Fibroblast of lung (primary cell): ENCODE data around the gene PCGF3. TPM values are rescaled to one million over a fixed set of nuclear protein-coding genes. Genes with fewer than 3 reads are reported as not detected.

Source experiments
- DNase-seq, 2 donors: peaks; one replicate each; pipeline versions ENCODE4 v3.0.0 to v3.0.0-alpha.2; 2010; ENCODE audit warnings: low read depth in 2 of 2
- H2AFZ ChIP-seq: 2 replicates; pipeline ENCODE4 v1.5.1; 2012; ENCODE audit warnings: low read length, control low read depth, inconsistent platforms
- H3K27ac ChIP-seq: 2 replicates; pipeline ENCODE4 v1.5.1; 2011; ENCODE audit warnings: low read length, control low read depth; ENCODE audit not compliant: insufficient read depth
- H3K27me3 ChIP-seq: 2 replicates; pipeline ENCODE4 v1.5.1; 2011; ENCODE audit warnings: mild to moderate bottlenecking, low read length; ENCODE audit not compliant: control insufficient read depth, insufficient read depth
- H3K36me3 ChIP-seq: 2 replicates; pipeline ENCODE4 v1.5.1; 2011; ENCODE audit warnings: low read length; ENCODE audit not compliant: control insufficient read depth, insufficient read depth
- H3K4me1 ChIP-seq: 2 replicates; pipeline ENCODE4 v1.5.1; 2011; ENCODE audit warnings: low read length; ENCODE audit not compliant: control insufficient read depth, insufficient read depth; ENCODE audit errors: extremely low read depth
- H3K4me2 ChIP-seq: 2 replicates; pipeline ENCODE4 v1.5.1; 2011; ENCODE audit warnings: low read length, control low read depth; ENCODE audit not compliant: insufficient read depth; ENCODE audit errors: extremely low read depth
- H3K4me3 ChIP-seq, 4 experiments: fragments of 200-600 bp in 1 of 4; sonication (generic) in 1 of 4; replicated peaks in 1 of 4; 2 replicates each; pipeline ENCODE4 v1.5.1; 2011 to 2016; ENCODE audit warnings: low read length in 4 of 4, low read depth in 3 of 4, mild to moderate bottlenecking in 3 of 4, control low read depth in 2 of 4, inconsistent platforms in 1 of 4, mixed read lengths in 1 of 4; ENCODE audit not compliant: insufficient read depth in 1 of 4; ENCODE audit errors: control extremely low read depth in 1 of 4
- H3K79me2 ChIP-seq: 2 replicates; pipeline ENCODE4 v1.5.1; 2012; ENCODE audit warnings: mild to moderate bottlenecking, low read length, inconsistent platforms; ENCODE audit not compliant: control insufficient read depth, insufficient read depth
- H3K9ac ChIP-seq: 2 replicates; pipeline ENCODE4 v1.5.1; 2011; ENCODE audit warnings: mild to moderate bottlenecking, low read length, control low read depth; ENCODE audit not compliant: insufficient read depth
- H3K9me3 ChIP-seq: 2 replicates; pipeline ENCODE4 v1.5.1; 2012; ENCODE audit warnings: low read depth, low read length; ENCODE audit not compliant: control insufficient read depth, insufficient read depth
- H4K20me1 ChIP-seq: 2 replicates; pipeline ENCODE4 v1.5.1; 2011; ENCODE audit warnings: low read length; ENCODE audit not compliant: control insufficient read depth, insufficient read depth; ENCODE audit errors: extremely low read depth
- CTCF ChIP-seq, 2 donors: IDR thresholded peaks in 1 of 2; conservative IDR thresholded peaks in 1 of 2; 1 replicate in 1 of 2; 2 replicates in 1 of 2; pipeline ENCODE4 v1.5.1; 2011 to 2012; ENCODE audit warnings: low read length in 2 of 2, control low read depth in 1 of 2, inconsistent platforms in 1 of 2, low read depth in 1 of 2, mild to moderate bottlenecking in 1 of 2
- EZH2 ChIP-seq: IDR thresholded peaks from 2 replicates; pipeline ENCODE4 v1.5.1; 2012; ENCODE audit warnings: low read length, control low read depth, mild to moderate bottlenecking; ENCODE audit errors: missing control alignments
- polyA plus RNA-seq, 2 donors: library from polyadenylated mRNA; depleted of rRNA in 1 of 2; stranded (reverse) in 1 of 2; unstranded in 1 of 2; fragments of >200 nt; gene quantifications; 2 replicates each; pipeline ENCODE4 v1.2.1, GENCODE V29; 2011 to 2012; ENCODE audit warnings: missing spikeins in 1 of 2
- total RNA-seq: library from RNA; depleted of rRNA; stranded (reverse); fragments of >200 nt; gene quantifications from 2 replicates; pipeline ENCODE4 v1.2.1, GENCODE V29; 2014

PCGF3 gene
- total and polyA plus RNA-seq, 2 donors (not counting 1 experiment from before 2014, with no cell fraction given): 24.8 to 27.1 TPM

GRCh38 chr4:680551-680927 is 25.1 kb upstream of the PCGF3 start:
- Histone ChIP-seq H3K27ac (no peak overlapping the region), H3K9me3 (no peaks in the 10 kb centered on the region), H3K4me1 (no peaks in the 10 kb centered on the region), H3K36me3 (peaks cover 1% of the 10 kb centered on the region), H3K4me3 (peak overlapping the region in 1 of 4 experiments; percentile 52), H3K27me3 (no peaks in the 10 kb centered on the region), H2AFZ (no peak overlapping the region), H4K20me1 (no peaks in the 10 kb centered on the region), H3K9ac (no peak overlapping the region), H3K79me2 (peaks cover under 1% of the 10 kb centered on the region), H3K4me2 (peak overlapping the region; percentile 82)
- TF ChIP-seq EZH2 (no peak), CTCF (conservative IDR thresholded peaks at IDR 0.05 in 1 of 2, IDR thresholded peaks at IDR 0.05 in 1 of 2; ENCODE audit: low read depth in 1 of 2, low read length in 2 of 2) (no peak)
- DNase-seq: no peak

- H3K4me3 ChIP-seq: peak overlapping the region in 3 of 4 experiments; percentile 35 to 52 (median 41)
- H2AFZ ChIP-seq: no peak overlapping the region
- TF ChIP-seq EZH2 (no peak), CTCF (conservative IDR thresholded peaks at IDR 0.05 in 1 of 2, IDR thresholded peaks at IDR 0.05 in 1 of 2; ENCODE audit: low read depth in 1 of 2, low read length in 2 of 2) (no peak)
- H3K36me3 ChIP-seq: no peaks in the 10 kb centered on the region
- no peaks in the 10 kb centered on the region for H3K27me3 ChIP-seq
- peak overlapping the region; percentile 7 for H3K9ac ChIP-seq
- no peaks in the 10 kb centered on the region for H4K20me1 ChIP-seq
- H3K4me1 ChIP-seq: no peaks in the 10 kb centered on the region
- no peaks in the 10 kb centered on the region for H3K9me3 ChIP-seq
- H3K27ac ChIP-seq: no peak overlapping the region
- H3K4me2 ChIP-seq: peak overlapping the region; percentile 82
- H3K79me2 ChIP-seq: no peaks in the 10 kb centered on the region
- peak in 1 of 2 donors; percentile 37 for DNase-seq
These were observed 24.5 kb upstream of the PCGF3 start for GRCh38 chr4:680928-681645.

GRCh38 chr4:681736-682451 is 23.7 kb upstream of the PCGF3 start:
- Histone ChIP-seq H3K27me3 (no peaks in the 10 kb centered on the region), H2AFZ (no peak overlapping the region), H3K79me2 (no peaks in the 10 kb centered on the region), H3K9me3 (no peaks in the 10 kb centered on the region), H4K20me1 (no peaks in the 10 kb centered on the region), H3K4me1 (peaks cover under 1% of the 10 kb centered on the region), H3K27ac (no peak overlapping the region), H3K4me3 (no peak overlapping the region), H3K4me2 (no peak overlapping the region), H3K36me3 (no peaks in the 10 kb centered on the region), H3K9ac (no peak overlapping the region)
- DNase-seq: no peak
- TF ChIP-seq CTCF (conservative IDR thresholded peaks at IDR 0.05 in 1 of 2, IDR thresholded peaks at IDR 0.05 in 1 of 2; ENCODE audit: low read depth in 1 of 2, low read length in 2 of 2): no peak
- no peak for TF ChIP-seq EZH2
